Measurements from ENCODE around the gene SDC1. TPM values are rescaled to one million over a fixed set of nuclear protein-coding genes. Genes with fewer than 3 reads are reported as not detected.

SDC1 gene
- total RNA-seq, 1 experiment from 2014 or later, result 22.3 TPM

DNA sequence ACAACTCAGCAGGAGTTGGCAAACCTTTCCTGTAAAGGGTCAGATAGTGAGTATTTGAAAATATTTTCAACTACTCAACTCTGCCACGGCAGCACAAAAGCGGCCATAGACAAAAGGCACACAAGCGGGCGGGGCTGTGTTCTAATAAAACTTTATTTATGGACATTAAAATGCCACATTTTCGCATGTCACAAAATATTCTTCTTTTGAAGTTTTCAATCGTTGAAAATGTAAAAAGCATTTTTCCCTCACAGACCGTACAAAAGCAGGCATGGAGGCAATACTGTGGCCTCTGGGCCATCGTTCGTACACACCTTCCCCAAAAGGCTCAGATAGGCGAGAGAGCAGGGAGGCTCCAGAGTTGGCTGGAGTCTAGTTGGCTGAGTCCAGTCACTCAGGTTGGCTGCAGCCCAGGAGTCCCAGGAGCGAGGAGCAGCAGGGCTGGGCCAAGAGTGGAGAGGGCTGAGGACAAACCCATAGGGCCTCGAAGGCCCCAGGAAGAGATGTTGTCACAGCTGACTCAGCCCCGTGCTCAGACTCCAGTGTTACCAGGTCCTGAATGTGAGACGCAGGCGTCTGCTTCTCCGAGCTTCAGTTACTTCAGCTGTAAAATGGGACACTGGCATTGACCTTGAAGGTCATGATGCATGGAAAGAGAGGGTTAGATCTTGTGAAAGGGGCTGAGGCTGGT lies 42.5 kb downstream of the SDC1 start:
- no peaks in the 10 kb centered on the region for H3K79me1 ChIP-seq (ENCODE audit: insufficient read depth, low read depth, low read length, poor library complexity, severe bottlenecking)
- H3K27ac ChIP-seq (ENCODE audit: insufficient read length, low read depth, low read length), result no peak overlapping the region
- H3K18ac ChIP-seq (ENCODE audit: insufficient read length, low read depth, low read length), result no peak overlapping the region
- no peaks in the 10 kb centered on the region for H4K20me1 ChIP-seq (ENCODE audit: control insufficient read depth, insufficient read depth, insufficient read length)
- H3K79me2 ChIP-seq (ENCODE audit: insufficient read depth, low read length), result no peaks in the 10 kb centered on the region
- WGBS (ENCODE audit: extremely low coverage, insufficient read length, low lambda C conversion rate), result no CpG with 5 or more reads among the region's 16 CpGs
- no peak overlapping the region for H2AK5ac ChIP-seq (ENCODE audit: insufficient read length, low read length)
- H3K9me3 ChIP-seq (ENCODE audit: control insufficient read depth, low read depth, low read length), result no peaks in the 10 kb centered on the region
- H2BK20ac ChIP-seq (ENCODE audit: low read depth, low read length, poor library complexity, severe bottlenecking), result no peak overlapping the region
- H3K4me3 Mint-ChIP-seq, result no peak overlapping the region
- H3K27me3 Mint-ChIP-seq (ENCODE audit: low read depth), result peaks cover 5% of the 10 kb centered on the region
- H3K9me3 Mint-ChIP-seq, result no peaks in the 10 kb centered on the region
- no peak overlapping the region for H2BK120ac ChIP-seq (ENCODE audit: low read depth, low read length, poor library complexity, severe bottlenecking)
- H3K4me1 ChIP-seq (ENCODE audit: insufficient read depth, low read length), result no peaks in the 10 kb centered on the region
- no peak overlapping the region for H3K23ac ChIP-seq (ENCODE audit: insufficient read length, low read depth, low read length)
- no peak for DNase-seq
- H2AFZ ChIP-seq (ENCODE audit: low read length), result no peak overlapping the region
- no peak overlapping the region for H3K27ac Mint-ChIP-seq
- H3K27me3 ChIP-seq (ENCODE audit: insufficient read depth, low read length), result no peaks in the 10 kb centered on the region
- H2BK12ac ChIP-seq (ENCODE audit: insufficient read length, low read depth, low read length), result no peak overlapping the region
- 0 out of 2 replicates have a peak overlapping the region, but pooled peaks have one; percentile 12 for H3K14ac ChIP-seq (ENCODE audit: insufficient read depth, low read length)
- H3K4me2 ChIP-seq (ENCODE audit: insufficient read depth, insufficient read length, low read length), result no peak overlapping the region
- no peak overlapping the region for H2BK15ac ChIP-seq (ENCODE audit: low read depth, low read length)
- no peak overlapping the region for H4K91ac ChIP-seq (ENCODE audit: insufficient read length, low read depth, low read length)
- no peak overlapping the region for H4K8ac ChIP-seq (replicated peaks; ENCODE audit: insufficient read length, low read depth, low read length)
- no peak overlapping the region for H4K5ac ChIP-seq (ENCODE audit: insufficient read length, low read depth, low read length)
- H3K4ac ChIP-seq (ENCODE audit: low read depth, low read length), result no peak overlapping the region
- no peaks in the 10 kb centered on the region for H3K36me3 Mint-ChIP-seq (ENCODE audit: insufficient read depth in 1 of 3, low read depth in 3 of 3)
- H3K9ac ChIP-seq (ENCODE audit: extremely low read depth, insufficient read length, low read length), result no peak overlapping the region
- no peak overlapping the region for H2BK5ac ChIP-seq (ENCODE audit: insufficient read length, low read length)
- no peaks in the 10 kb centered on the region for H3K23me2 ChIP-seq (ENCODE audit: insufficient read length, low read depth, low read length, poor library complexity, severe bottlenecking)
- peaks cover 23% of the 10 kb centered on the region in 2 experiments for H3K4me1 Mint-ChIP-seq
- H3T11ph ChIP-seq (ENCODE audit: low read length), result no peak overlapping the region
- no peak overlapping the region for H3K56ac ChIP-seq (ENCODE audit: insufficient read length, low read depth, low read length)
- TF ChIP-seq, protein P1, sequence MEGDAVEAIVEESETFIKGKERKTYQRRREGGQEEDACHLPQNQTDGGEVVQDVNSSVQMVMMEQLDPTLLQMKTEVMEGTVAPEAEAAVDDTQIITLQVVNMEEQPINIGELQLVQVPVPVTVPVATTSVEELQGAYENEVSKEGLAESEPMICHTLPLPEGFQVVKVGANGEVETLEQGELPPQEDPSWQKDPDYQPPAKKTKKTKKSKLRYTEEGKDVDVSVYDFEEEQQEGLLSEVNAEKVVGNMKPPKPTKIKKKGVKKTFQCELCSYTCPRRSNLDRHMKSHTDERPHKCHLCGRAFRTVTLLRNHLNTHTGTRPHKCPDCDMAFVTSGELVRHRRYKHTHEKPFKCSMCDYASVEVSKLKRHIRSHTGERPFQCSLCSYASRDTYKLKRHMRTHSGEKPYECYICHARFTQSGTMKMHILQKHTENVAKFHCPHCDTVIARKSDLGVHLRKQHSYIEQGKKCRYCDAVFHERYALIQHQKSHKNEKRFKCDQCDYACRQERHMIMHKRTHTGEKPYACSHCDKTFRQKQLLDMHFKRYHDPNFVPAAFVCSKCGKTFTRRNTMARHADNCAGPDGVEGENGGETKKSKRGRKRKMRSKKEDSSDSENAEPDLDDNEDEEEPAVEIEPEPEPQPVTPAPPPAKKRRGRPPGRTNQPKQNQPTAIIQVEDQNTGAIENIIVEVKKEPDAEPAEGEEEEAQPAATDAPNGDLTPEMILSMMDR (conservative IDR thresholded peaks at IDR 0.05), result no peak
